GM19025 (cell line): ENCODE measurements around the gene CATSPERD.

Source experiments
- ATAC-seq: cut with Tn5 transposase; IDR thresholded peaks from one replicate; pipeline ENCODE4 v1.9.1; 2021; ENCODE audit warnings: mild to moderate bottlenecking, low read depth, moderate library complexity; ENCODE audit not compliant: unreplicated experiment

The CATSPERD gene

DNA sequence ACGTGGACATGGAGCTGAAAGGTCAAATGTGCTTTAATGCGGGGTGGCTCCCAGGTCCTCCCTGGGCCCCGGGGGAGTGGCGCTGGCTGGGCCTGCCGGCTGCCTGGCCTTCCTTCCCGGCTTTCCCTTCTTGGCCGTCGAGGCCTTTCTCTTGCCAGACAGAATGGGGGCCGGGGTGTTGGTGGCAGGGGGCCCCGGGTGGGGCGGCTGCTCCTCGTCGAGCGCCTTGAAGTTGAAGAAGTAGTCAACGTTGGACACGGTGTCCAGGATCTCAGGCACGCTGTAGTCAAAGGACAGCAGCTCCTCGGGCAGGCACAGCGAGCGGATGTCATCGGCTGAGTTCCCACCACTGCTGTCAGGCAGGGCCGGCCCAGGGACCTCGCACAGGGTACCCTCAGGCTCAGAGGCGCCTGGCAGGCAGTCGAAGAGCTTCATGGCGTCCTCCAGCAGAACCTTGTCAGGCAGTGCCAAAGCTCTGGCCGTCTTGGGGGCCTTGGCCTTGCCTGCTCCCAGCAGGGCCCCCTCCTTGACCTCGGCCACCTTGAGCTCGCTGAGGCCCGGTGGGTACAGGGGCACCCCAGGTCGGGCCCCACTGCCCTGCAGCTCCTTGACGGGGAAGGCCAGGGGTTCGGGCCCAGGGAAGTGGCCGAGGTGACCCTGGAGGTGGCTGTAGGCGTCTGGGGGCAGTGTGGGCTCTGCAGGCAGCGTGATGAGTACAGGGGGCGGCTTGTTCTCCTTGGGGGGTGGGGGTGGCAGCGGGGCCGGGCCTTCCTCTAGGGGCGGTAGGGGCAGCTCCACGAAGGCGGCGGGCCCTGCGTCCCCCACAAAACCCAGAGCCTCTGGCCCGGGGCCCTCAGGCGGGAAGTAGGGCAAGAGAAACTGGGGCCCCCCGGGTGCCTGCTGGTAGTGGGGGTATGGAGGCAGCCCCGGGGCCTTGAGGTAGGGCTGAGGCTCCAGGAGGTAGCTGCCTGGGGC, 62.8 kb downstream of the CATSPERD start:
- ATAC-seq: no peak

DNA sequence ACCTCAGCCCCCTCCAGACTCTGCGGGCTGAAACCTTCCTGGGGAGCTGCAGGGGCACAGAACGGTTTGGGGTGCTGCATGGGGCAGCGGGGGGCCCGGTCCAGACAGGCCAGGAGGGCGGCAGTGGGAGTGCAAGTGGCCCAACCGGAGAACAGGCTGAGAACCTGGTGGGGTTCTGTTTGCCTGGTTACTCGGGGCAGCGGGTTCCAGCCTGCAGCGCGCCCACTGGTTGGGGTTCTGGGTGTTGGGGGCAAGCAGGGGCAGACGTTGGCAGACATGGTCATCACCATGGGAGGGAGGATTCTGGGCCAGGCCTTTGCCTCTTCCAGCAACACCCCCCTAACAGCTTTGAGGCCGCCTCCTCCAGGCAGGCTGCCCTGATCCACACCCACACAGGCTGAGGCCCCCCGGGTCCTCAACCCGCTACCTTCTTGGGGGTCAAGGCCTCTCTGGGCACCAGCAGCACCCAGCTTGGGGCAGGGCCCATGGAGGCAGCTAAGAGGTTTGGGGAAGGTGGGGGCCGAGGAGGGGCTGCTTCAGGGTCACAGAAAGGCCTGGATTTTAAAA, 64.2 kb downstream of the CATSPERD start, which contains the start of gene PRR22:
PRR22 (minus strand) TSS at position 166 of the 567 bp plus-strand sequence; CDS start at position 80, 86 bp downstream.
- no peak for ATAC-seq

DNA sequence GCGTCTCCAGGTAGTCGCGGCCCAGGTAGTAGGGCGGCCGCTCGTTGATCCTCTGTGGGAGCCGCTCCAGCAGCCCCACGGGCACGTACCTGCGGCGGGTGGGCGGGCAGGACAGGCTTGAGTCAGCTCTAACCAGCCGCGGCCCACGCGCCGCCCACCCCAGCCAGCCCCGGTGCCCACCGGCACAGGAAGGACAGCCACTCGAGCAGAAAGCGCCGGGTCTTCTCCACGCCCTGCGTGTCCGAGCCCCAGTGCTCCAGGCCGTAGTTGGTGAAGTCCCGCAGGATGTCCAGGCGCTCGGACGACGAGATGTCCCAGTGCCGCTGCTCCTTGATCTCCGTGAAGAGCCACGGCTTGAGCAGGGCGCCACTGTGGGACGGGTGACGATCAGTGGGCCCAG, 65.0 kb downstream of the CATSPERD start:
- ATAC-seq: no peak

DNA sequence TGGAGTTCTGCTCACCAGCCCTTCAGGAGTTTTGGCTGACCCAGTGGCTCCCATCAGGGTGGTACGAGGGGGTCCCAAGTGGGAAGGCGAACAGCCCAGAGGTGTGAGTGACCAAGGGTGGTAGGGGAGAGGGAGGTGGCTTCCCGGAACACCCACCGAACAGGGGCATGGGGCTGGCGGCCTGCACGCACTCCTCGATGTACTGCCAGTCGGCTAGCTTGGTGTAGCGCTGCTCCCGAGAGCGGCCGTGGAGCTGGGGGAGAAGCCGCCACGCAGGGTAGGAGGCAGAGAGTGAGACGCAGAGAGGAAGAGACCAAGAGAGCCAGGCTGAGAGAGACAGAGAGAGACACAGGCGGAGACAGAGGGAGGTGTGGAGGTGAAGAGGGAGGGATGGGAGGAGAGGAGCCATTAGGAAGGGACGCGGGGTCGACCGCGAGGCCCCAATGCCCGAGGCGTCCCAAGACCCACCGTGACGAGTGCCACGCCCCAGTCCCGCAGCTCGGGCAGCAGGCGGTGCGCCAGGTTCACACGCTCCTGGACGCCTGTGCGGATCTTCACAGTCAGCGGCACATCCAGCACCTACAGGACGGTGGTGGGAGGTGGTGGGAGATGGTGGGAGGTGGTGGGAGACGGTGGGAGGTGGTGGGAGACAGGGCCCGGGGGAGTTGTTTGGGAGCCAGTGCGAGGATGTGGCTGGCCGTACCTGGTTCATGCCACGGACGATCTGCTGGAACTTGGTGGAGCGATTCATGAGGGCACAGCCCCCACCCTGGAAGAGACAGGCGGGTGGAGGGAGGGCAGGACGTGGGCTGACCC, 66.4 kb downstream of the CATSPERD start:
- no peak for ATAC-seq

DNA sequence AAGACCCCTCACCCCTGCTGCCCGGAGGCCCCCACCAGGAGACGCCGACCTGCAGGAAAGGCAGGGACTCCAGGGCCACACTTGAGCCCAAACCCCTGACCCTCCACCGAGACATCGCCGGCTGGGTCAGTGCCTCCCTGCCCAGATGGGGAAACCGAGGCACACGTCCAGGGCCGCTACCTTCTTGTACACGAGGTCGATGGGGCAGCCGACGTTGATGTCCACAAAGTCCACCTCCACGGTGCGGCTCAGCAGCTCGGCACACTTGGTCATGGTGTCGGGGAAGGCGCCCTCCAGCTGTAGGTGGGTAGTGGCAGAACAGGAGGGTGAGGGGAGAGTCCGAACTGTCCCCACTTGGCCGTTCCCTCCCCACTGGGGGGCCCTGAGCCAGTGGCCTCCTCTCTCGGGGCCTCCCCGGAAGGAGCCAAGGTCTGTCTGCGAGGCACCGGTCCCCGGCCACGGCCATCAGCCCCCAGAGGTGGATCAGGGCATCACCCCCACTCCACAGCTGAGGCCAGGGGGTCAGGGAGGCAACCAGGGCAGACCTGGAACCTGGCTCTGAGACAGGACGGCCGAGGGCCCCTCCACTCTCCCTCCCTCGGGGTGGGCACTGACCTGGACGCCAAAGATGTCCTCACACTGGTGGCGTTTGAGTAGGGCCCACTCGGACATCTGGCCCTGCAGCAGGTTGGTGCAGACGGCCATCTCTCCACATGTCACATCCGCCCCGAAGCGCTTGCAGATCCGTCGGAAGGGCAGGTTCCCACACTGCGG, 67.2 kb downstream of the CATSPERD start:
- ATAC-seq: no peak

DNA sequence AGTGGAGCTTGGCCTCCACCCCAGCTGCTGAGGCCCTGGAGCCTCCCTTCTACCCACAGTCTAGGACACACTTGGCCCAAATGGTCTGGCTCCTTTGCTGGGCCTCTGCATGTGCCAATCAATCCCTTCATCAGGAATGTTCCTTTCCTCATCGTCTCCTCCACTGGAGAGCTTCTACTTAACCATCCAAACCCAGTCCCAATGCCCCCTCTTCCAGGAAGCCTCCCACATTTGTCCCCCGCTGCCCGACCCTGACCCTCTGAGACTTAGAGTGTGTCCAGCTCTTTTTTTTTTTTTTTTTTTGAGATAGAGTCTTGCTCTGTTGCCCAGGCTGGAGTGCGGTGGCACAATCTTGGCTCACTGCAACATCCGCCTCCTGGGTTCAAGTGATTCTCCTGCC, 68.0 kb downstream of the CATSPERD start:
- ATAC-seq: no peak

DNA sequence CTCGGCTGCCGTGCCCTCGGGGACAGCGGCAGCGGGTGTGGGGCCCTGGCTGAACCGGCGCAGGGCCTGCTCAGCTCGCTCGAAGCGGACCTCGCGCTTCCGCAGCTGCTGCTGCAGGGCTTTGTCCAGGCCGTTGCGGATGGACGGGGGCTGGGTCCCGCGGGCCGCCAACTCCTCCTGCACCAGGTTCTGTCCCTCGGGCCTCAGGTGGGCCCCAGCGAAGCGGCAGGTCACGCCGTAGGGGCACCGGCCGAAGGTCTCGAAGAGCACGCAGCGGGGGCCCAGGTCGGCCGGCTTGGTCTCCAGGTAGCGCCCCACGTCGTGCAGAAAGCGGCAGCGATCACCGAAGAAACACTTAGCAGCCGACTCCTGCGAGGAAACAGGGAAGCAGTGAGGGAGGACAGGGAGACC, 68.9 kb downstream of the CATSPERD start:
- ATAC-seq: no peak

DNA sequence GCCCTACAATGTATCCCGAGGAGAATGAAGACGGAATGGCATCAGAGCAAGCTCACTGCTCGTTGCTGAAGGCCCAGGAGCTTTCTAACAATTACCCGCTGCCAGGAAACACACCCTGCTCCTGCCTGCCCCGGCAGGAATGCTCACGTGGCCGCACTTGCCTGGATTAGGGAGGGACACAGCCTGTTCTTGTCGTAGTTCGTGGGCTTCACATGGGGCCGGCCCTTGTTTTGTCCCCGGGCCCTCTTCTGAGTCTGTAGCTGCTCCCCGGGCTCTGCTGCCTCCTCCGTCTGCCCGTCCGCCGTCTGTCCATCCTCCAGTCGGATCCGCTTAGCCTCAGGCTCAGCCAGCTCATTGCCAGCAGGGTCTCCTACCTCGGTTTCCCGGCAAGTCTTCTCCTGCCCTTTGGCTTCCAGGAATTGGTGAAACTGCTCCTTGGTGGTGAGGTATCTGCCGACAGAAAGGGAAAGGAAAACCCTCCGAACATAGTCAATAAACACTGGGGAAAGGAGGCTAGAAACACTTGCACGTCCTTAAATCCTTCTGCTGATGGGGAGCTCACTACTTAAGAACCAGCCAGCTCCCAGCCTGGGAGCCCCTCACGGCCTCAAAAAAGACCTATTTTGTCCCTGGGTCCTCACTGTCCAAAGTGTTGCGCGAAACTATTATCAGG, 69.6 kb downstream of the CATSPERD start:
- no peak for ATAC-seq

DNA sequence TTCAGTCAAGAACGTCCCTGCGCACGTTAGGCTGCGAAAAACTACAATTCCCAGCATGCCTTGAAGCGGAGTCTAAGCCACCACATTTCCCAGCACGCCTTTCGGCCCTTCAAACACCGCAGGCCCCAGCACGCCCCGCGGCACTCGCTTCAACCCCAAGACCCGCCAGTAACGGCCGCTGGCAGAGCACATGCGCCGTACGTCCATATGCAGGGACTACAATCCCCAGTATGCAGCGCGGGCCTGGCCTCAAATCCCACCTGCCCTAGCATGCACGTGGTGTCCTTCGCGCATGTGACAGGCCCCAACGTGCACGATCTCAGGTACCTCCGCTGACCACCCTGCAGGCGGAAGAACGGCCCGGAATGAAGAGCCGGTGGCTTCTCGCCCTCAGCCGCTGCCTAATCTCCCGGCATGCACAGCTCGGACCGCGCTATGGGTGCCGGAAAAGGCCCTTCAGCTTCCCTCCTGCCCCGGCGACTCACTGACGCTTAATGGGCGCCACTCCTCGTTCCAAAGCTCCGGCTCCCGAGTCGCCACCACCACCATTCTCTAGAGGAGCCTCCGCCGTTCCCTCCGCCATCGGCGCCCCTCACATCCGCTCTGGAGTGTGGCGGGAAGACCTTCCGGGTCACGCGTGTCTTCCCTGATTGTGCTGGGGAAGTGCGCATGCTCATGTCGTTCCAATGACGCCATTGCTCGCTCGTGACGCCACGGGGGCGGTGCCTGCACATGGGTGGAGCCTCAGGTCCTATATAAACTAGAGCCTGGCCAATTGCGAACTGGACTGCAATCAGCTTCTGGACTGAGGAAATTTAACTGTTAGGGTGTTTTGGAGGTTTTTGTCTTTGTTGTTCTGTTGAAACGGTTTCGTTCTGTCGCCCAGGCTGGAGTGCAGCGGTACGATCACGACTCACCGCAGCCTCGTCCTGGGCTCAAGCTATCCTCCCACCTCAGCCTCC, 70.4 kb downstream of the CATSPERD start, which contains the start of gene DUS3L:
DUS3L (minus strand) TSS at position 605 of the 962 bp plus-strand sequence; CDS start at position 583, 22 bp downstream.
- ATAC-seq: peak; percentile 89

DNA sequence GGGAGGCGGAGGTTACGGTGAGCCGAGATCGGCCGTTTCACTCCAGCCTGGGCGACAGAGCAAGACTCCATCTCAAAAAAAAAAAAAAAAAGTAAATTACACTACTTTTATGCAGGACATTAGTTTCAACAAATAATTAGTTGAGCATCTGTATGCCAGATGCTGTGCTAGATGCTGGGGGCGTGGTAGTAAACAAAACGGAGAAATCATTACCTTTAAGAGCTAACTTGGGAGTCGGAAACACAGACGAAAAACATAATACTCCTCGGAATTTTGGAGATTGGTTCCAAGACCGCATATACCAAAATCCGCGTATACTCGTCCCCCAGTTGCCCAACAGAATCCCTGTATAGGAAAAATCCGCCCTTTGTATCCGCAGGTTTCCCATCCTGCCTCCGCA, 71.8 kb downstream of the CATSPERD start:
- no peak for ATAC-seq

DNA sequence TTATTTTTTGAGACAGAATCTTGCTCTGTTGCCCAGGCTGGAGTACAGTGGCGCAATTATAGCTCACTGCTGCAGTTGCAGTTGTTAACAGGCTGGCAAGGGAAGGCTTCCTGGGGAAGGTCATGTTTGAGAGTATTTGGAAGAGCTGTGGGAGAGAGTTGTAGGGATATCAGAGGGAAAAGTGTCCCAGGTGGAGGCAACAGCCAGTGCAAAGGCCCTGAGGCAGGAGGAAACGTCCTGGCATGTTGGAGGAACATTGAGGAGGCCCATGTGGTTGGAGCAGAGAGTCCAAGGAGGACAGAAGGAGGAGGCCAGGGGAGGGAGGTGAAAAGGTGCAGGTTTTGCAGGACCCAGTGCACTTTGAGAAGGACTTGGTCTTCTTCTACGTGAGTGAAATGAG, 72.8 kb downstream of the CATSPERD start:
- no peak for ATAC-seq

DNA sequence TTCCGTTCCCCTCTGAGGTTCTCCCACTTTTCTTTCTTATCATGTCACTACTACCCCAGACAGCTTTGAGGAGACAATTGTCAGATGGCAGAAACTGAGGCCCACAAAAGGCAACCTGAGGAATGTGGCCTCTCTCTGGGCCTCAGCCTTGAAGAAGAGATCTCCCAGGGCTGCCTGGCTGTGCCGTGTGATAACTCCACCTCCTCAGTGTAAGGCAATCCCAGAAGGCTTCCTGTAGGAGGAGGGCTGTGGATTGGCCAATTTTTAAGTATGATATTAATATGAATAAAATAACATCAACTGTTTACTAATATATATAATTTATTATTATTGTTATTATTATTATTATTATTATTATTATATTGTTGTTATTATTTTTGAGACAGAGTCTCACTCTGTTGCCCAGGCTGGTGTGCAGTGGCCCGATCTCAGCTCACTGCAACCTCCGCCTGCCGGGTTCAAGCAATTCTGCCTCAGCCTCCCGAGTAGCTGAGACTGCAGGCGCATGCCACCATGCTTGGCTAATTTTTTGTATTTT, 75.0 kb downstream of the CATSPERD start:
- no peak for ATAC-seq

DNA sequence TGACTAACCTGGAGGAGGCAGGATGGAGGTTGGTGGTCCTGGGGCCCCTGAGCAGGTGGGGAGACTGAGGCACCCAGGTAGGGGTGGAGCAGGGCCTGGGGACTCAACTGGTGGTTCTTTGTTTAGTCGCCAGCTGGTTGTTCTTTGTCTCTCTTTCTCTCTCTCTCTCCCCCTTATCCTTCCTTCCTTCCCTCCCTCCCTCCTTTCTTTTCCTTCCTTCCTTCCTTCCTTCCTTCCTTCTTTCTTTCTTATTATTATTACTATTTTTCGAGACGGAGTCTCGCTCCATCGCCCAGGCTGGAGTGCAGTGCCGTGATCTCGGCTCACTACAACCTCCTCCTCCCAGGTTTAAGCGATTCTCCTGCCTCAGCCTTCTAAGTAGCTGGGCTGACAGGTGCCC, 77.8 kb downstream of the CATSPERD start:
- no peak for ATAC-seq

DNA sequence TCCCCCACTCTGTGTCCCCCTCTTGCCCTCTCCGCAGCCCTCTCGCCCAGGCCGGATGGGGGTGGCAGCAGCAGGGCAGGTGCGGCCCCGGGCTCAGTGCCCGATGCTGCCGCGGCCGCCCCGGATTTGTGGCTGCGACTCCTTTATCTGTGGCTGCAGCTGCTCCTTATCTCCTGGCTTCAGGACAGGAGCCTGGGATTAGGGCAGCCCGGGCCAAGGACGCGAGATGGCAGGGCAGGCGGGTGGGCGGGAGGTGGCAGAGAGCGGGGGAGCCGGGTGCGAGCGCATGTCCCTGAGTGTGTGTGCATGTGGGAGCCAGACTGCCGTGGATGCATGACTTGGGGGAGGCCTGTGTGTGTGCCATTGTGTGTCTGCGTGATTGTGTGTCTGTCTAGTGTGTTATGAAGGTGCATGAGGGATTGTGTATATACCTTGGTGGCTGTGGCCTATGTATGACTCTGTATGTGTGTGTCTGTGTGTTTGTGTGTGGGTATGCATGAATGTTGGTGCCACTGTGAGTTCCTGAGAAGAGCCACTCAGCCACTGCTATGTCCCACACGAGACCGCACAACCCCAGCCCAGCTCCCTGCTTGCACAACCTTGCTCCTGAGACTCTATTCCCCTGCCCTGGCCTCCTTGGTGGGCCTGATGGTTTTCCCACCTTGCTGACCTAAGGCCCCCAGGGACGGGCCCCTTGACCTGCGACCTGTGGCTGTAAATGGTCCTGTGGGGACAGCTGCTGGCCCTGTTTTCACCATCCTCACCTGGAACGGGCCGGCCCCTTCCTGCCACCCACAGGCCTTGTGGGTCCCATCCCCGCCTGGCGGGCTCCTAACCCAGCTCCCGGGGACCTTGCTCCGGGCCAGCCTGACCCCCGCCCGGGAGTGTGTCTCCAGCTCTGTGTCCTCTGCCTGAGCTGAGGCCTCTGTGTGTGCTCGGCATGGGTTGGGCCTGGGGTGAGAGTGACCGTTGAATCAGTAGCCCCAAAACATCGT, 79.1 kb downstream of the CATSPERD start:
- no peak for ATAC-seq

DNA sequence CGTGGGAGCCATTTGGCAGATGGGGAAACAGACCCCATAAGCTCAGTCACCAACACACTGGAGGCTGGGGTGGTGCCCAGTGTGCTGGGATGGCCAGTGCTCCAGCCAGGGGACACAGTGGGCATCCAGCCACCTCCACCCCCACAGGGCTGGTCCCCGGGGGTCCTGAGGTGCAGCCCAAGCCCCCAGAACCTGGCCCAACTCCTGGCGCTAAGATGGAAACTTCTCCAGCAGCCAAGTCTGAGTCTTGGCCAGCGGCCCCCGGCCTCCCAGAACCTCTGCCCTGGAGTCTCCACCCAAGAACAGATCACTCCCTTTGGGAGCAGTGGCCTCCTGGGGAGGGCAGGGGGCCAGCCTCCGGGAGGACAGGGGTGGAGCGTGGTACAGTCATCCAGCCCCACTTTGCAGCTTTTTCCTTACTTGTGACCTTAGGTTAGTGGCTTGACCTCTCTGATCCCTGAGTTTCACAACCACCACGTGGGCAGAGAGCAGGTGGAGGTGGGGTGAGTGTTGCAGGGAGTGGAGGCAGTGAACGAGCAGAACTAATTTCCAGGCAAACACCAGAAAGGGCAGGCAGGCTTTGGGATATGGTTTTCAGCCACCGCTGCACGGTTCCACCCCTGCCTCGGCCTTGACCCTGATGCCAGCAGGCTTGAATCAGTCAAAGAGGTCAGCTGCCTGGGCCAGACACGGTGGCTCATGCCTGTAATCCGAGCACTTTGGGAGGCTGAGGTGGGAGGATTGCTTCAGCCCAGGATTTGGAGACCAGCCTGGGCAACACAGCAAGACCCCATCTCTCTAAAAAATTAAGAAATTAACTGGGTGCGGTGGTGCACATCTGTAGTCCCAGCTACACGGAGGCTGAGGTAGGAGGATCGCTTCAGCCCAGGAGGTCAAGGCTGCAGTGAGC, 80.2 kb downstream of the CATSPERD start:
- no peak for ATAC-seq
